ENCODE results near the gene WDFY1. TPM values are rescaled to one million over a fixed set of nuclear protein-coding genes. Genes with fewer than 3 reads are reported as not detected.

Gene WDFY1
- total RNA-seq, 4 donors from 2014 or later = 40.4 to 99.6 (median 71.6) TPM

- peaks cover 0 to 33% (median 12%) of the 10 kb centered on the region in 4 donors for H3K36me3 ChIP-seq
- 73 to 92% methylated on average over 2 to 3 of the region's 3 CpGs for WGBS, 2 donors (ENCODE audit: low coverage in 1 of 2)
Measured at GRCh38 chr2:223884399-223884798, 60.7 kb downstream of the WDFY1 start.

GRCh38 chr2:223882715-223883114, 62.4 kb downstream of the WDFY1 start:
- DNase-seq = no peak
- TF ChIP-seq POLR2A (IDR thresholded peaks at IDR 0.05) (no peak), EP300 (IDR thresholded peaks at IDR 0.05; ENCODE audit: low read depth) (no peak), POLR2AphosphoS5 (IDR thresholded peaks at IDR 0.05) (no peak), CTCF (IDR thresholded peaks at IDR 0.05) (no peak)
- H3K9me3 ChIP-seq = no peaks in the 10 kb centered on the region
- intact Hi-C loops (cut with DNase I; ENCODE audit: low total_unique reads) = no loop called here
- WGBS, 2 donors (ENCODE audit: low coverage in 1 of 2) = 96 to 97% methylated on average over 5 of the region's 5 CpGs
- H3K36me3 ChIP-seq = peaks cover 0 to 50% (median 17%) of the 10 kb centered on the region in 4 donors
- H3K4me1 ChIP-seq = no peaks in the 10 kb centered on the region
- H3K4me3 ChIP-seq = no peak overlapping the region
- no peak overlapping the region for H3K27ac ChIP-seq
- in situ Hi-C loops (cut with MboI; ENCODE audit: low pct_ligation_motif_present in 1 of 4, low pct_unique_long_range_greater_than_20kb in 1 of 4, low sequenced_read_pairs in 3 of 4) = no loop called here
- no peaks in the 10 kb centered on the region for H3K27me3 ChIP-seq

More at GRCh38 chr2:223884399-223884798, 60.7 kb downstream of the WDFY1 start:
- TF ChIP-seq POLR2A (IDR thresholded peaks at IDR 0.05) = no peak
- no peaks in the 10 kb centered on the region for H3K4me1 ChIP-seq
- in situ Hi-C loops (cut with MboI; ENCODE audit: low pct_ligation_motif_present in 1 of 4, low pct_unique_long_range_greater_than_20kb in 1 of 4, low sequenced_read_pairs in 3 of 4) (no loop called here), intact Hi-C loops (cut with DNase I; ENCODE audit: low total_unique reads) (no loop called here)
- H3K9me3 ChIP-seq = no peaks in the 10 kb centered on the region
- no peak for DNase-seq
- no peaks in the 10 kb centered on the region for H3K27me3 ChIP-seq
- H3K27ac ChIP-seq = no peak overlapping the region
- H3K4me3 ChIP-seq = no peak overlapping the region

GRCh38 chr2:223880796-223881195, 64.3 kb downstream of the WDFY1 start:
- DNase-seq = no peak
- Histone ChIP-seq H3K36me3 (peaks cover 0 to 65% (median 26%) of the 10 kb centered on the region in 4 donors), H3K4me3 (no peak overlapping the region), H3K27ac (no peak overlapping the region), H3K27me3 (no peaks in the 10 kb centered on the region), H3K9me3 (no peaks in the 10 kb centered on the region), H3K4me1 (no peaks in the 10 kb centered on the region)
- intact Hi-C loops (cut with DNase I; ENCODE audit: low total_unique reads) = no loop called here
- in situ Hi-C loops (cut with MboI; ENCODE audit: low pct_ligation_motif_present in 1 of 4, low pct_unique_long_range_greater_than_20kb in 1 of 4, low sequenced_read_pairs in 3 of 4) = no loop called here
- WGBS, 2 donors (ENCODE audit: low coverage in 1 of 2) = 67 to 80% methylated on average over 4 of the region's 4 CpGs
- TF ChIP-seq EP300 (IDR thresholded peaks at IDR 0.05; ENCODE audit: low read depth) (no peak), CTCF (IDR thresholded peaks at IDR 0.05) (no peak), POLR2A (IDR thresholded peaks at IDR 0.05) (no peak), POLR2AphosphoS5 (IDR thresholded peaks at IDR 0.05) (no peak)

GRCh38 chr2:223877721-223878410, 67.3 kb downstream of the WDFY1 start:
- 87 to 89% methylated on average over 5 to 6 of the region's 6 CpGs for WGBS, 2 donors (ENCODE audit: low coverage in 1 of 2)

More at GRCh38 chr2:223877721-223878410, 67.3 kb downstream of the WDFY1 start:
- Histone ChIP-seq H3K4me1 (no peaks in the 10 kb centered on the region), H3K36me3 (peaks cover 0 to 59% (median 29%) of the 10 kb centered on the region in 4 donors), H3K4me3 (no peak overlapping the region), H3K9me3 (no peaks in the 10 kb centered on the region), H3K27me3 (no peaks in the 10 kb centered on the region), H3K27ac (no peak overlapping the region)
- TF ChIP-seq POLR2AphosphoS5 (IDR thresholded peaks at IDR 0.05) = no peak
- no peak for TF ChIP-seq CTCF (IDR thresholded peaks at IDR 0.05)
- no peak for TF ChIP-seq POLR2A (IDR thresholded peaks at IDR 0.05)
- no peak for TF ChIP-seq EP300 (IDR thresholded peaks at IDR 0.05; ENCODE audit: low read depth)
- no peak for DNase-seq
- intact Hi-C loops (cut with DNase I; ENCODE audit: low total_unique reads) (no loop called here), in situ Hi-C loops (cut with MboI; ENCODE audit: low pct_ligation_motif_present in 1 of 4, low pct_unique_long_range_greater_than_20kb in 1 of 4, low sequenced_read_pairs in 3 of 4) (no loop called here)
